ENCODE data around the gene BLTP2.

BLTP2 gene

GRCh38 chr17:28644787-28645575 lies at the start of gene BLTP2:
Gene BLTP2, minus strand, starts transcription at chr17:28645158. Its CDS starts 102 bp downstream, at chr17:28645056.
- peak within 1 kb of the TSS; percentile 92 for H3K27ac ChIP-seq
- TF ChIP-seq CTCF (conservative IDR thresholded peaks at IDR 0.05) (no peak), ZFX (IDR thresholded peaks at IDR 0.05) (peak; percentile 65)

- TF ChIP-seq ZFX (IDR thresholded peaks at IDR 0.05) (no peak), CTCF (conservative IDR thresholded peaks at IDR 0.05) (no peak)
Observed at GRCh38 chr17:28693869-28694268, 48.9 kb upstream of the BLTP2 start.

GRCh38 chr17:28689011-28689410 lies 44.1 kb upstream of the BLTP2 start:
- no peak overlapping the region for H3K27ac ChIP-seq
- TF ChIP-seq ZFX (IDR thresholded peaks at IDR 0.05): no peak
- no peak for TF ChIP-seq CTCF (conservative IDR thresholded peaks at IDR 0.05)

More at GRCh38 chr17:28693869-28694268, 48.9 kb upstream of the BLTP2 start:
- no peak overlapping the region for H3K27ac ChIP-seq

- TF ChIP-seq CTCF (conservative IDR thresholded peaks at IDR 0.05) (no peak), ZFX (IDR thresholded peaks at IDR 0.05) (no peak)
- H3K27ac ChIP-seq: no peak overlapping the region
Observed at GRCh38 chr17:28688481-28688880, 43.5 kb upstream of the BLTP2 start.

- no peak for TF ChIP-seq ZFX (IDR thresholded peaks at IDR 0.05)
Observed at GRCh38 chr17:28686296-28686695, 41.3 kb upstream of the BLTP2 start.

GRCh38 chr17:28685366-28685765 lies 40.4 kb upstream of the BLTP2 start:
- no peak overlapping the region for H3K27ac ChIP-seq
- no peak for TF ChIP-seq CTCF (conservative IDR thresholded peaks at IDR 0.05)
- TF ChIP-seq ZFX (IDR thresholded peaks at IDR 0.05): no peak

More at GRCh38 chr17:28686296-28686695, 41.3 kb upstream of the BLTP2 start:
- no peak overlapping the region for H3K27ac ChIP-seq

- no peak overlapping the region for H3K27ac ChIP-seq
- TF ChIP-seq CTCF (conservative IDR thresholded peaks at IDR 0.05): no peak
- TF ChIP-seq ZFX (IDR thresholded peaks at IDR 0.05): no peak
Observed at GRCh38 chr17:28684963-28685362, 40.0 kb upstream of the BLTP2 start.

- TF ChIP-seq ZFX (IDR thresholded peaks at IDR 0.05): no peak
- TF ChIP-seq CTCF (conservative IDR thresholded peaks at IDR 0.05): no peak
- H3K27ac ChIP-seq: no peak overlapping the region
Observed at GRCh38 chr17:28682655-28683054, 37.7 kb upstream of the BLTP2 start.
